ENCODE results near the gene GJD3.

DNA sequence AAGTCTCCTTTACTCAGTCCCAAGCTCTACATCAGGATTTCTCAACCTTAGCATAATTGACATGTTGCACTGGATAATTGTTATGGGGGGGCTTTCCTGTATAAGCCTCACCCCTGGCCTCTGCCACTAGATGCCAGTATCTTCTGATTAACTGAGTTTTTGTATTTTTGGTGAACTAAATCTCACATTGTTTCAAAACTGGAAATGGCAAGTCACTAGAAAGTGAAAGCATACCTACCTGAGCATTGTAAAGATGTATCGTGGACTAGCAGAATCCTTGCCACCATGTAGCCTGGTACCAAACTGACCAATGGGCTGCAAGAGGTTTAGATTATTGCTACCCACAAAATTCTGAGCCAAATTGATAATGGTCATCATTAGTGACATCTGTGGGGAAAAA, 38.1 kb upstream of the GJD3 start:
- no peak for TF ChIP-seq CTCF (conservative IDR thresholded peaks at IDR 0.05; ENCODE audit: low read length)
- TF ChIP-seq EZH2phosphoT487 (IDR thresholded peaks at IDR 0.05; ENCODE audit: borderline replicate concordance, low read depth, low read length) = no peak

Data from OCI-LY7 (cell line).